ENCODE results near the gene SMIM7. TPM values are rescaled to one million over a fixed set of nuclear protein-coding genes. Genes with fewer than 3 reads are reported as not detected.

The SMIM7 gene
- polyA plus RNA-seq, 4 donors, result 97.4 to 114 (median 107) TPM

GRCh38 chr19:16624236-16624635, 35.7 kb downstream of the SMIM7 start:
- no peak for DNase-seq (ENCODE audit: low read depth in 4 of 4, low spot score in 3 of 4)

- no peak for DNase-seq (ENCODE audit: low read depth in 4 of 4, low spot score in 3 of 4)
Observed at GRCh38 chr19:16623576-16623975, 36.4 kb downstream of the SMIM7 start.

GRCh38 chr19:16623066-16623465, 36.9 kb downstream of the SMIM7 start:
- DNase-seq (ENCODE audit: low read depth in 4 of 4, low spot score in 3 of 4), result no peak

- no peak for DNase-seq (ENCODE audit: low read depth in 4 of 4, low spot score in 3 of 4)
Observed at GRCh38 chr19:16621165-16621800, 38.7 kb downstream of the SMIM7 start.

GRCh38 chr19:16620584-16620983, 39.4 kb downstream of the SMIM7 start:
- DNase-seq (ENCODE audit: low read depth in 4 of 4, low spot score in 3 of 4), result no peak

GRCh38 chr19:16620018-16620417, 39.9 kb downstream of the SMIM7 start:
- no peak for DNase-seq (ENCODE audit: low read depth in 4 of 4, low spot score in 3 of 4)

- no peak for DNase-seq (ENCODE audit: low read depth in 4 of 4, low spot score in 3 of 4)
Observed at GRCh38 chr19:16619457-16619856, 40.5 kb downstream of the SMIM7 start.

GRCh38 chr19:16618248-16618647, 41.7 kb downstream of the SMIM7 start:
- no peak for DNase-seq (ENCODE audit: low read depth in 4 of 4, low spot score in 3 of 4)

GRCh38 chr19:16615808-16616207, 44.1 kb downstream of the SMIM7 start:
- DNase-seq (ENCODE audit: low read depth in 4 of 4, low spot score in 3 of 4), result no peak

GRCh38 chr19:16614941-16615340, 45.0 kb downstream of the SMIM7 start:
- no peak for DNase-seq (ENCODE audit: low read depth in 4 of 4, low spot score in 3 of 4)

GRCh38 chr19:16613841-16614240, 46.1 kb downstream of the SMIM7 start:
- no peak for DNase-seq (ENCODE audit: low read depth in 4 of 4, low spot score in 3 of 4)

- no peak for DNase-seq (ENCODE audit: low read depth in 4 of 4, low spot score in 3 of 4)
Observed at GRCh38 chr19:16612636-16613035, 47.3 kb downstream of the SMIM7 start.

- DNase-seq (ENCODE audit: low read depth in 4 of 4, low spot score in 3 of 4), result no peak
Observed at GRCh38 chr19:16611121-16611520, 48.8 kb downstream of the SMIM7 start.

- no peak for DNase-seq (ENCODE audit: low read depth in 4 of 4, low spot score in 3 of 4)
Observed at GRCh38 chr19:16609511-16610200, 50.3 kb downstream of the SMIM7 start.

GRCh38 chr19:16608290-16608739, 51.6 kb downstream of the SMIM7 start:
- no peak for DNase-seq (ENCODE audit: low read depth in 4 of 4, low spot score in 3 of 4)

GRCh38 chr19:16607819-16608218, 52.1 kb downstream of the SMIM7 start:
- no peak for DNase-seq (ENCODE audit: low read depth in 4 of 4, low spot score in 3 of 4)

- DNase-seq (ENCODE audit: low read depth in 4 of 4, low spot score in 3 of 4), result no peak
Observed at GRCh38 chr19:16605553-16605994, 54.4 kb downstream of the SMIM7 start.

GRCh38 chr19:16605115-16605514, 54.8 kb downstream of the SMIM7 start:
- DNase-seq (ENCODE audit: low read depth in 4 of 4, low spot score in 3 of 4), result no peak

GRCh38 chr19:16604615-16605014, 55.3 kb downstream of the SMIM7 start:
- DNase-seq (ENCODE audit: low read depth in 4 of 4, low spot score in 3 of 4), result no peak

- DNase-seq (ENCODE audit: low read depth in 4 of 4, low spot score in 3 of 4), result no peak
Observed at GRCh38 chr19:16603090-16603489, 56.9 kb downstream of the SMIM7 start.

- DNase-seq (ENCODE audit: low read depth in 4 of 4, low spot score in 3 of 4), result no peak
Observed at GRCh38 chr19:16601378-16602052, 58.4 kb downstream of the SMIM7 start.

- DNase-seq (ENCODE audit: low read depth in 4 of 4, low spot score in 3 of 4), result no peak
Observed at GRCh38 chr19:16600824-16601223, 59.1 kb downstream of the SMIM7 start.

All from right renal pelvis (tissue), 4 donors.